ENCODE data around the gene HSD17B1.

DNA sequence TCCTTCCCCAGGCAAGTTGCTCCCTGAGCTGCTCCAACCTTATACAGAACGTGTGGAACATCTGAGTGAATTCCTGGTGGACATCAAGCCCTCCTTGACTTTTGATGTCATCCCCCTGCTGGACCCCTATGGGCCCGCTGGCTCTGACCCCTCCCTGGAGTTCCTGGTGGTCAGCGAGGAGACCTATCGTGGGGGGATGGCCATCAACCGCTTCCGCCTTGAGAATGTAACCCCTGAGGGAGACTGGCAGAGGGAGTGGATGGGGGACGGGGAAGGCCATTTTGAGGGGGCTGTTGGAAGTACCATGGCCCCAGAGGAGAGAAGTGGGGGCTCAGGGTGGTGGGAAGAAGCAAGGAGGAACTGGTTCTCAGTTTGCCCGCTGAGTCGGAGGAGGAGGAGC is 11.2 kb downstream of the HSD17B1 start:
- TF ChIP-seq, protein P1, sequence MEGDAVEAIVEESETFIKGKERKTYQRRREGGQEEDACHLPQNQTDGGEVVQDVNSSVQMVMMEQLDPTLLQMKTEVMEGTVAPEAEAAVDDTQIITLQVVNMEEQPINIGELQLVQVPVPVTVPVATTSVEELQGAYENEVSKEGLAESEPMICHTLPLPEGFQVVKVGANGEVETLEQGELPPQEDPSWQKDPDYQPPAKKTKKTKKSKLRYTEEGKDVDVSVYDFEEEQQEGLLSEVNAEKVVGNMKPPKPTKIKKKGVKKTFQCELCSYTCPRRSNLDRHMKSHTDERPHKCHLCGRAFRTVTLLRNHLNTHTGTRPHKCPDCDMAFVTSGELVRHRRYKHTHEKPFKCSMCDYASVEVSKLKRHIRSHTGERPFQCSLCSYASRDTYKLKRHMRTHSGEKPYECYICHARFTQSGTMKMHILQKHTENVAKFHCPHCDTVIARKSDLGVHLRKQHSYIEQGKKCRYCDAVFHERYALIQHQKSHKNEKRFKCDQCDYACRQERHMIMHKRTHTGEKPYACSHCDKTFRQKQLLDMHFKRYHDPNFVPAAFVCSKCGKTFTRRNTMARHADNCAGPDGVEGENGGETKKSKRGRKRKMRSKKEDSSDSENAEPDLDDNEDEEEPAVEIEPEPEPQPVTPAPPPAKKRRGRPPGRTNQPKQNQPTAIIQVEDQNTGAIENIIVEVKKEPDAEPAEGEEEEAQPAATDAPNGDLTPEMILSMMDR (conservative IDR thresholded peaks at IDR 0.05 in 1 of 2, IDR thresholded peaks at IDR 0.05 in 1 of 2; ENCODE audit: low read depth in 1 of 2, low read length in 2 of 2) = no peak
- no peak for TF ChIP-seq EZH2 (IDR thresholded peaks at IDR 0.05; ENCODE audit: low read length, missing control alignments)

All from fibroblast of lung (primary cell).